Measurements from ENCODE around the gene CD83. TPM values are rescaled to one million over a fixed set of nuclear protein-coding genes. Genes with fewer than 3 reads are reported as not detected.
A peak's percentile ranks its signal among the peaks of the same experiment; 100 is the strongest.

Gene CD83
- total and polyA plus RNA-seq, 2 of the 4 experiments (the other 2 are of a cell fraction) = 2.0 to 2.5 TPM

GRCh38 chr6:14075095-14075503 is 42.5 kb upstream of the CD83 start:
- H3K27ac ChIP-seq (ENCODE audit: insufficient read depth, low read length) = peak overlapping the region; percentile 7; the same call in 1 of the 2 replicates
- DNase-seq (peak; percentile 44), ATAC-seq (ENCODE audit: low read depth) (peak; percentile 77)
- 0 out of 3 replicates have a peak overlapping the region, but pooled peaks have one; percentile 6 for H2BK15ac ChIP-seq (ENCODE audit: low read depth, low read length)
- intact Hi-C loops (cut with micrococcal nuclease) (no loop called here), in situ Hi-C loops (cut with MboI; ENCODE audit: low sequenced_read_pairs) (no loop called here), dilution Hi-C loops (cut with HindIII; ENCODE audit: low sequenced_read_pairs, unreplicated experiment) (no loop called here)
- no peak overlapping the region for H2AK9ac ChIP-seq (replicated peaks; ENCODE audit: low read depth, low read length, poor library complexity)
- no peak overlapping the region for H2AK5ac ChIP-seq (ENCODE audit: low read depth, low read length)
- H3K4me2 ChIP-seq (ENCODE audit: low read depth, low read length) = peak overlapping the region; percentile 91
- ChIA-PET POLR2A (ENCODE audit: unreplicated experiment) (no interaction called here), CTCF (interaction anchor here (0.6 to 1.6 kb wide), 3 partner anchors 8 to 167 kb away, joined by 3 to 7 read pairs (median 5); no protein-coding TSS in a partner anchor)
- BruUV-seq (replicated peaks) = no TSS peak
- H4K91ac ChIP-seq (ENCODE audit: insufficient read depth, low read depth, low read length) = peak overlapping the region; percentile 16; the same call in 1 of the 2 replicates
- peak overlapping the region; percentile 49 for H3K14ac ChIP-seq (replicated peaks; ENCODE audit: low read depth, low read length)
- peak overlapping the region; percentile 59 for H3K18ac ChIP-seq (ENCODE audit: low read depth, low read length)
- no peaks in the 10 kb centered on the region for H4K20me1 ChIP-seq (ENCODE audit: insufficient read depth, low read length)
- H4K5ac ChIP-seq (ENCODE audit: low read depth, low read length) = peak overlapping the region; percentile 81
- no peak for TF ChIP-seq USF2 (IDR thresholded peaks at IDR 0.05; ENCODE audit: low read depth, low read length)
- no peak for TF ChIP-seq RAD21 (IDR thresholded peaks at IDR 0.05; ENCODE audit: low read length)
- TF ChIP-seq CHD1 (IDR thresholded peaks at IDR 0.05; ENCODE audit: low read depth, low read length) = no peak
- TF ChIP-seq ELK1 (IDR thresholded peaks at IDR 0.05; ENCODE audit: borderline replicate concordance, low read depth, low read length) = no peak
- no peak for TF ChIP-seq NFE2L2 (IDR thresholded peaks at IDR 0.05; ENCODE audit: low read depth, low read length)
- no peak for TF ChIP-seq MAFK (IDR thresholded peaks at IDR 0.05; ENCODE audit: low read depth, low read length)
- TF ChIP-seq SMC3 (IDR thresholded peaks at IDR 0.05; ENCODE audit: low read depth, low read length) = no peak
- TF ChIP-seq BHLHE40 (IDR thresholded peaks at IDR 0.05; ENCODE audit: low read depth, low read length) = no peak
- TF ChIP-seq FOS (IDR thresholded peaks at IDR 0.05; ENCODE audit: low read depth, low read length) = no peak
- no peak for TF ChIP-seq MAZ (IDR thresholded peaks at IDR 0.05; ENCODE audit: borderline replicate concordance, low read depth, low read length)
- H2BK120ac ChIP-seq (ENCODE audit: low read depth, low read length) = peak overlapping the region; percentile 78
- no peaks in the 10 kb centered on the region for H3K9me3 ChIP-seq (ENCODE audit: control insufficient read depth, insufficient read depth, low read length)
- H3K9ac ChIP-seq (ENCODE audit: low read depth, low read length) = peak overlapping the region; percentile 58
- peak overlapping the region; percentile 80 for H2AFZ ChIP-seq (replicated peaks; ENCODE audit: low read length, poor library complexity)
- H4K8ac ChIP-seq (ENCODE audit: low read depth in 2 of 2, low read length in 2 of 2) = peak overlapping the region; percentile 44 to 70; a peak in 3 of 4 replicates
- H3K4me3 ChIP-seq (ENCODE audit: insufficient read depth, low read depth, low read length) = peak overlapping the region; percentile 46
- no CpG with 5 or more reads among the region's 7 CpGs for WGBS, 2 experiments (ENCODE audit: extremely low coverage in 2 of 2, insufficient read length in 1 of 2)
- peak overlapping the region; percentile 61 for H2BK20ac ChIP-seq (ENCODE audit: low read depth, low read length)
- H2BK5ac ChIP-seq (ENCODE audit: low read depth, low read length, poor library complexity, severe bottlenecking) = peak overlapping the region; percentile 52
- H3K27me3 ChIP-seq (ENCODE audit: control insufficient read depth, insufficient read depth, low read length) = no peaks in the 10 kb centered on the region; the same call in 1 of the 2 replicates
- no peaks in the 10 kb centered on the region for H3K36me3 ChIP-seq (ENCODE audit: control insufficient read depth, insufficient read depth, low read length)
- H3K56ac ChIP-seq (ENCODE audit: extremely low read depth, insufficient read depth, low read length) = peak overlapping the region; percentile 62; the same call in 1 of the 2 replicates
- no peaks in the 10 kb centered on the region; the same call in 1 of the 2 replicates for H3K9me1 ChIP-seq (ENCODE audit: insufficient read depth, low read length)
- H3K23ac ChIP-seq (ENCODE audit: low read depth, low read length) = peak overlapping the region; percentile 62
- H3K79me1 ChIP-seq (ENCODE audit: low read depth in 1 of 2, low read length in 2 of 2) = no peaks in the 10 kb centered on the region
- peak overlapping the region; percentile 12; the same call in 1 of the 2 replicates for H3K4ac ChIP-seq (ENCODE audit: low read depth, low read length)
- H3K4me1 ChIP-seq (ENCODE audit: control insufficient read depth, insufficient read depth, low read length) = no peaks in the 10 kb centered on the region

Measured in IMR-90 (cell line).